ENCODE results near the gene CAMSAP1.

The CAMSAP1 gene

GRCh38 chr9:135835131-135835530 is 72.2 kb downstream of the CAMSAP1 start:
- H3K4me3 ChIP-seq (ENCODE audit: low read depth, low read length): no peak overlapping the region
- DNase-seq (ENCODE audit: low read depth): no peak
- TF ChIP-seq CTCF (conservative IDR thresholded peaks at IDR 0.05; ENCODE audit: low read depth, low read length): no peak

GRCh38 chr9:135833864-135834263 is 73.5 kb downstream of the CAMSAP1 start:
- no peak for DNase-seq (ENCODE audit: low read depth)
- H3K4me3 ChIP-seq (ENCODE audit: low read depth, low read length): no peak overlapping the region
- TF ChIP-seq CTCF (conservative IDR thresholded peaks at IDR 0.05; ENCODE audit: low read depth, low read length): no peak

DNA sequence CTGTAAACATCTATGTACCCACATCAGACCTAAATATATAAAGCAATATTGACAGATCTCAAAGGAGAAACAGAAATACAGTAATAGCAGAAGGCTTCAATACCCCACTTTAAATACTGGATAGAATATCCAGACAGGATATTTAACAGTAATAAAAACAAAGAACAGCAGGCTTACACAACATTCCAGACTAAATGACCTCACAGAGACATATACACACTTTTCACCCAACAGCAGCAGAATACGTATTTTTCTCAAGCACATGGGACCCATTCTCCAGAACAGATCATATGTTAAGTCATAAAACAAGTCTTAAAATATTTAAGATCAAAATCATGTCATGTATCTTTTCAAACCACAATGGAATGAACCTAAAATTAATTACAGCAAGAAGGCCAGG is 76.8 kb downstream of the CAMSAP1 start:
- no peak for TF ChIP-seq CTCF (conservative IDR thresholded peaks at IDR 0.05; ENCODE audit: low read depth, low read length)

GRCh38 chr9:135828656-135829055 is 78.7 kb downstream of the CAMSAP1 start:
- no peak overlapping the region for H3K4me3 ChIP-seq (ENCODE audit: low read depth, low read length)
- TF ChIP-seq CTCF (conservative IDR thresholded peaks at IDR 0.05; ENCODE audit: low read depth, low read length): no peak
- DNase-seq (ENCODE audit: low read depth): no peak

More for the DNA sequence above, 76.8 kb downstream of the CAMSAP1 start:
- peak; percentile 44 for DNase-seq (ENCODE audit: low read depth)
- no peak overlapping the region for H3K4me3 ChIP-seq (ENCODE audit: low read depth, low read length)

DNA sequence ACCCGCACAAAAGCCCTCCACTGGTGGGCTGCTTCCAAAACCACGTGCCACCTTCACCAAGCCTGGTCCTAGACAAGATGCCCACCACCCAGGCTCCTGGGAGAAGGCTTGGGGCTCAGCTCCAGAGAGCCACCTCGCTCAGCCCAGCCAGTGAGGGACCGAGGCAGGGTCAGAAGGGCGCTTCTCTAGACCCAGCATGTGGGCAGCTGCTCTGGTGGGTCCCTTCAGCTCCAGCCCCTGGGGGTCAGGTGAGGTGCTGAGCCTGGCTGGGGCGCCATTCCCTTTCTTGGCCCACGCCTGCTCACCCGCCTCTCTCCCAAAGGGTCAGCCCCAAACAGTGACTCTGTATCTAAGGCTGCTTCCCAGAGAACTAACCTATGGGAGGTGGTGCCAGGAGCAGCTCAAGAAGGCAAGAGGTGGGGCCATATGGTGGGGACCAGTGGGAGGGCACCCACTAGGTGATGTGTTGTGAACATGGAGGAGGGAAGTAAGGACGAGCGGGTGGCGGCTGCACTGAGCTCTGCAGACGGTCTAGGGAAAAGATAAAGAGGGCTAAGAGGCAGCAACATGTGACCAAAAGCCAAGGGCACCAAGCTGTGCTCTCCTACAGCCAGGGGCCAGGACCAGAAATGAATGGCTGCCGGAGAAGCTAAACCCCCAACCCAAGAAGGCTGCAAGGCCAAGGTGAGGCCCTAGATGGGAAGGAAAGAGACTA is 79.3 kb downstream of the CAMSAP1 start:
- no peak for DNase-seq (ENCODE audit: low read depth)
- H3K4me3 ChIP-seq (ENCODE audit: low read depth, low read length): no peak overlapping the region
- TF ChIP-seq CTCF (conservative IDR thresholded peaks at IDR 0.05; ENCODE audit: low read depth, low read length): no peak

GRCh38 chr9:135827301-135827700 is 80.0 kb downstream of the CAMSAP1 start:
- H3K4me3 ChIP-seq (ENCODE audit: low read depth, low read length): no peak overlapping the region
- TF ChIP-seq CTCF (conservative IDR thresholded peaks at IDR 0.05; ENCODE audit: low read depth, low read length): no peak
- no peak for DNase-seq (ENCODE audit: low read depth)

GRCh38 chr9:135826188-135826545 is 81.2 kb downstream of the CAMSAP1 start:
- no peak overlapping the region for H3K4me3 ChIP-seq (ENCODE audit: low read depth, low read length)
- TF ChIP-seq CTCF (conservative IDR thresholded peaks at IDR 0.05; ENCODE audit: low read depth, low read length): no peak
- DNase-seq (ENCODE audit: low read depth): no peak
